Adipocyte (in vitro differentiated cells): ENCODE measurements around the gene COBLL1.

Source experiments
- DNase-seq: peaks from one replicate; pipeline ENCODE4 v3.0.0-alpha.2; 2015; ENCODE audit warnings: low read depth
- H3K27me3 ChIP-seq: replicated peaks from 2 replicates; pipeline ENCODE4 v1.7.0; 2013; ENCODE audit warnings: mild to moderate bottlenecking, low read length, moderate library complexity; ENCODE audit not compliant: control insufficient read depth, insufficient read depth
- H3K36me3 ChIP-seq: 2 replicates; pipeline ENCODE4 v1.7.0; 2013; ENCODE audit warnings: low read length, mild to moderate bottlenecking, moderate library complexity; ENCODE audit not compliant: control insufficient read depth, insufficient read depth, severe bottlenecking
- H3K4me1 ChIP-seq: 2 replicates; pipeline ENCODE4 v1.7.0; 2013; ENCODE audit warnings: mild to moderate bottlenecking, low read length, moderate library complexity; ENCODE audit not compliant: control insufficient read depth, insufficient read depth
- H3K4me3 ChIP-seq: 2 replicates; pipeline ENCODE4 v1.7.0; 2013; ENCODE audit warnings: mild to moderate bottlenecking, low read length, moderate library complexity
- H3K9ac ChIP-seq: 2 replicates; pipeline ENCODE4 v1.7.0; 2013; ENCODE audit warnings: mild to moderate bottlenecking, low read length, moderate library complexity
- H3K9me3 ChIP-seq: 2 replicates; pipeline ENCODE4 v1.7.0; 2013; ENCODE audit warnings: mild to moderate bottlenecking, low read length, moderate library complexity; ENCODE audit not compliant: control insufficient read depth

COBLL1 gene

DNA sequence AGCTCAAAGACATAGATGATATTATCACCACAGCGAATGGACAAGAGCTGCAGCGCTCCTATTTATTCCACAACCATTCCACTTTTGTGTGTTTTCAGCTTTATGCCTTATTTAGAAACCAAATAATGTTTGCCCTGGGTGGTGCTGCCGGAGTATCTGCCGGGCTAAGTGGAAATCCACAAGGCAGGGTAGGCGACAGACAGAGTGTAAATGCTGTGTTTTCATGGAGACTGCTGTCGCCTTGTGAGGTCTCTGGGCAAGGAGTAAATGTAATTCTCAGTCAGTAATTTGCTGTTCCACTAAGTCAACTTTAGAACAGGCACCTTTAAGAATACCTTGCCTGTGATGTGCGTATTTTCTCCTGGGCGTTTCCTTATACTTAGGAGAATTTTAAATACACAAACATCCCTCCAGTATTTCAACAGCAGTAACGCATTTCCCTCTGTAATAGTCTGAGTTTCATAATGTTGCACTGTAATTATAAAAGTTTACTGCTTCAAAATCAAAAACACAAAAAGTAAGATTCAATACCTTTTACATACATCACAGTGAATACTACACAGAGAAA, 60.9 kb downstream of the COBLL1 start:
- peaks cover 48% of the 10 kb centered on the region for H3K4me1 ChIP-seq
- no peak for DNase-seq
- H3K4me3 ChIP-seq: no peak overlapping the region
- H3K36me3 ChIP-seq: no peaks in the 10 kb centered on the region
- no peaks in the 10 kb centered on the region for H3K27me3 ChIP-seq
- no peak overlapping the region for H3K9ac ChIP-seq
- no peaks in the 10 kb centered on the region for H3K9me3 ChIP-seq

DNA sequence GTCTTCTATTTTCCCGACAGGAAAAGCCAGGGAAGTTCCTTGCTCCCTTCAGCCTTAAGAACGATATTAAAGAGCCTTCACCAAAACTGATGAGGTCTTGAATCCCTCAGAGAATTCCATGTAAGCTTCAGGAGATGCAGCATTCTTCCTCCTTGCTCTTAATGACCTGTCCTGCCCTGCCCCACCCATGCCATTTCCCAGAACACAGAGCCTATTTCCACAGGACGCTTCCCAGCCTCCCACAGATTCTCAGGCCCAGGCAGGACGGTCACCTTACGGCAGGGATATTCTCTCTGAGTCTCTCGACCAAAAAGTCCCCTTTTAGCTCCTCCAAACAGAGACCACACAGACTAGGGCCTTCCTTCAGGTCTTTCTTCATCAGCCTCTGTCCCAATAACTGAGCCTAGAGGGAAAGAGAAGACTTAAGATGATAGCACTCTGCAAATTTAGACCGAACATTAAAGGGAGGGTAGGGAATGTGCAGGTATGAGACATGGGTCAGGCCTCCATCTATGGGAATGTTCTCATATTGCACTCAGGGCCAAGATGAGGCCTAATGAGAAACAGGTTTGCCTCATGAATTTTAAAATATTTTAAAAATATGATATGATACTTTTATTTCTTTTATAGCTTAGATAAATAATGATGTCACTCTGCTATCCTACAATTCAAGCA, 62.1 kb downstream of the COBLL1 start:
- Histone ChIP-seq H3K36me3 (no peaks in the 10 kb centered on the region), H3K27me3 (no peaks in the 10 kb centered on the region), H3K4me1 (peaks cover 36% of the 10 kb centered on the region), H3K9ac (no peak overlapping the region), H3K4me3 (no peak overlapping the region), H3K9me3 (no peaks in the 10 kb centered on the region)
- no peak for DNase-seq

- no peaks in the 10 kb centered on the region for H3K9me3 ChIP-seq
- no peak overlapping the region for H3K9ac ChIP-seq
- H3K4me3 ChIP-seq: no peak overlapping the region
- no peak for DNase-seq
- peaks cover 30% of the 10 kb centered on the region for H3K4me1 ChIP-seq
- no peaks in the 10 kb centered on the region for H3K27me3 ChIP-seq
- H3K36me3 ChIP-seq: no peaks in the 10 kb centered on the region
These were observed 62.9 kb downstream of the COBLL1 start for GRCh38 chr2:164778723-164779122.

DNA sequence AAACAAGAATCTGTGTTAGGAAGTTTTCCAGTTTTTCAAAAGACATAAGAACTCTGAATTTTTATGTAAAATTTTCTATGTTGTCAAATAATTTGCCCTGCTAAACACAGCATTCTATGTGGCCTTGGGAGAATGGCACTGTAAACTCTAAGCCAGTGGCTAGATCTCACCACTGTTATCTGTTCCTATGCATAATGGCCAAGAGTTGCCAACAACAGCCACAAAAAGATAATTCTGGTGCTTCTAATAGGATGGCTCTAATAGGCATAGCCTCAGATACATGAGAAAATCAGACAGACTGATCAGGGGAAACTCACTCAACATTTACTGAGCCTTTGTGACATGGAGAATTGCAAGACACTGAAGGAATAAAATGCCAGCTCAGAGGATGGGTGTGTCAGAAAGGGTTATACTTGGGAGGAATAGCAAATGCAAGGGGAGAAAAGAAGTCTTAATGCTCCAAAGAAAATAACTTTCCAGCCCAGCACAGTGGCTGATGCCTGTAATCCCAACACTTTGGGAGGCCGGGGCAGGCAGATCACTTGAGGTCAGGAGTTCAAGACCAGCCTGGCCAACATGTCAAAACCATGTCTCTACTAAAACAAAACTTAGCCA, 63.7 kb downstream of the COBLL1 start:
- Histone ChIP-seq H3K36me3 (no peaks in the 10 kb centered on the region), H3K4me1 (peaks cover 22% of the 10 kb centered on the region), H3K27me3 (no peaks in the 10 kb centered on the region), H3K9me3 (no peaks in the 10 kb centered on the region), H3K9ac (no peak overlapping the region), H3K4me3 (no peak overlapping the region)
- DNase-seq: no peak

DNA sequence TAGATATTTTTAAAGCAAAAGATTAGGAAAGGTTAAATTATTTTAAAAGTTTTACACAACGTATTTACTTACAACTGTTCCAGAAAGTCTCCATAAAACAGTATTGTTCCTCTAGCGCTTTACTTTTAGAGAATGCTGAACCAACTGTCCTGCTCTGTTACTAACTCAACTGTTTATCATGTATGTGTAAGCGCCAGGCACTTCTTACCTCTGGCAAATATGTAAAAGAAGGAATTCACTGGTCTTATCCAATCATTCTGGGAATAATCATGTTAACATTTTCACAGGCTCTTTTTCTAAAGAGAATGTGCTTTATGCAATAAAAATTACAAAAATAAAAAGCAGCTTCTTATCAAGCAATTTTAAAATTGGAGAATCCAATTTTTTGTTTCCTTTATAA, 68.0 kb downstream of the COBLL1 start:
- H3K4me3 ChIP-seq: no peak overlapping the region

DNA sequence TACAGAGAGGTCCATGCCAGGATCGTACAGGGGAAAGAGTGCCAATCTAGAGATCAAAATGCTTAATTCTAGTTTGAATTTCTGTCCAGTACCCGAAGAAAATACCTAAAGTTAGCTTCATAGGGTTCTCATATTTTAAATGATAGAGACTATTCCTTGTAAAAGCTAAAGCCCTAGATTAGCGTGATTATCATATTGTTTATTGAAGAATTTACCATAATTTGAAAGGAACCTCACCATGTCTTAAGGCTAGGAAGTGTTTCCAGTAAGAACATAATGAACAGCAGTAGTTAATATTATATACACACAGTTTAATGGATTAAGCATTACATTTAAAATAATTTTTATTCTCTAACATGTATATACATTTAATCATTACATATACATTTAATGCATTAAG, 68.5 kb downstream of the COBLL1 start:
- no peak overlapping the region for H3K9ac ChIP-seq
- no peaks in the 10 kb centered on the region for H3K36me3 ChIP-seq
- no peak overlapping the region for H3K4me3 ChIP-seq
- no peaks in the 10 kb centered on the region for H3K4me1 ChIP-seq
- DNase-seq: no peak
- H3K9me3 ChIP-seq: no peaks in the 10 kb centered on the region
- H3K27me3 ChIP-seq: no peaks in the 10 kb centered on the region

More for the DNA sequence above, 68.0 kb downstream of the COBLL1 start:
- no peak overlapping the region for H3K9ac ChIP-seq
- no peak for DNase-seq
- no peaks in the 10 kb centered on the region for H3K36me3 ChIP-seq
- H3K27me3 ChIP-seq: no peaks in the 10 kb centered on the region
- H3K9me3 ChIP-seq: no peaks in the 10 kb centered on the region
- H3K4me1 ChIP-seq: no peaks in the 10 kb centered on the region

- no peaks in the 10 kb centered on the region for H3K4me1 ChIP-seq
- DNase-seq: no peak
- no peaks in the 10 kb centered on the region for H3K36me3 ChIP-seq
- H3K9ac ChIP-seq: no peak overlapping the region
- no peaks in the 10 kb centered on the region for H3K9me3 ChIP-seq
- H3K4me3 ChIP-seq: no peak overlapping the region
- no peaks in the 10 kb centered on the region for H3K27me3 ChIP-seq
These were observed 69.7 kb downstream of the COBLL1 start for GRCh38 chr2:164771897-164772296.

DNA sequence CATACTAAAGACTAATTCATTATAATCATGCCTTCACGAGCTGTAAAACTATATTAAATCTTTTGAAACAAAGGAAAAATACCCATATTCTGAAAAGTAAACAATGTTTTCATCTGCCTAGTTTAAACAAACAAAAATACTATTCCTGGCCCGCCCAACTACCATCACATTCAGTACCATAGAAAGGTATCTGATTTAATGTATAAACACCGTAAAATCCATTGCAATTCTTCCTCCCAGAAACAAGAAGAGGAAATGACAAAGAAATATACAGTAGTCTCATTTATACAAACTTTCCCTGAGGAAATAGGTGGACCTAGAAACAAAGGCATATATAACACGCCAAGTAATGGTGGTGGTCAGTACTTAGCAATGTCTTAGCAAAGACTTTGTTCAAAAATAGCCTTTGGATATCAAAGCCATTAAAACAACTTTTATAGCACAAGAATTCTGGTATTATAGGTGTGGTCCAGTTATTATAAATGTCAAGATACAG, 71.2 kb downstream of the COBLL1 start:
- H3K27me3 ChIP-seq: no peaks in the 10 kb centered on the region
- H3K4me3 ChIP-seq: no peak overlapping the region
- no peak overlapping the region for H3K9ac ChIP-seq
- H3K9me3 ChIP-seq: no peaks in the 10 kb centered on the region
- no peaks in the 10 kb centered on the region for H3K4me1 ChIP-seq
- no peak for DNase-seq
- no peaks in the 10 kb centered on the region for H3K36me3 ChIP-seq

- no peaks in the 10 kb centered on the region for H3K9me3 ChIP-seq
- DNase-seq: no peak
- no peak overlapping the region for H3K4me3 ChIP-seq
- H3K27me3 ChIP-seq: no peaks in the 10 kb centered on the region
- H3K9ac ChIP-seq: no peak overlapping the region
- peaks cover 5% of the 10 kb centered on the region for H3K4me1 ChIP-seq
- H3K36me3 ChIP-seq: no peaks in the 10 kb centered on the region
These were observed 74.7 kb downstream of the COBLL1 start for GRCh38 chr2:164766954-164767320.

DNA sequence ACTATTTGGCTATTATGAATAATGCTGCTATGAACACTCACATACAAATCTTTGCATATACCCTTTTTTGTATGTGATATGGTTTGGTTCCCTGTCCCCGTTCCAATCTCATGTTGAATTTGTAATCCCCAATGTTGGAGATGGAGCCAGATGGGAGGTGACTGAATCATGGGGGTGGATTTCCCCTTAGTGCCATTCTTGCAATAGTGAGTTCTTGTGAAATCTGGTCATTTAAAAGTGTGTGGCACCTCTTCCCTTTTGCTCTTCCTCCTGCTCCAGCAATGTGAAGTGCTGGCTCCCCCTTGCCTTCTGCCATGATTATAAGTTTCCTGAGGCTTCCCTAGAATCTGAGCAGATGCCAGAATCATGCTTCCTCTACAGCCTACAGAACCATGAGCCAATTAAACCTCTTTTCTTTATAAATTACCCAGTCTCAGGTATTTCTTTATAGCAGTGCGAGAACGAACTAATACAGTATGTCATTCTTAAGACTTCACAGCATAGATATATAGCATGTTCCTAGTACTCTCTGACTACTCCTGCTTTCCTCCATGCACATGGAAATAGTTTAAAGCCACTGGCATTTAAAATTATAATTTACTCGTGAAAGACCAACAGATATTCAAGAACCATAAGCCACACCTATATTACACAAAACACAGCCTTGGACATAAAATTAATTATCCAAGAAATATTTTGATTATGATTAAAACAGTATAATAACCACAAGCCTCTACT, 75.2 kb downstream of the COBLL1 start:
- no peaks in the 10 kb centered on the region for H3K36me3 ChIP-seq
- DNase-seq: no peak
- H3K9me3 ChIP-seq: no peaks in the 10 kb centered on the region
- H3K27me3 ChIP-seq: no peaks in the 10 kb centered on the region
- no peak overlapping the region for H3K9ac ChIP-seq
- peaks cover 5% of the 10 kb centered on the region for H3K4me1 ChIP-seq
- no peak overlapping the region for H3K4me3 ChIP-seq

GRCh38 chr2:164764996-164765395, 76.6 kb downstream of the COBLL1 start:
- Histone ChIP-seq H3K9ac (no peak overlapping the region), H3K27me3 (no peaks in the 10 kb centered on the region), H3K9me3 (no peaks in the 10 kb centered on the region), H3K36me3 (no peaks in the 10 kb centered on the region), H3K4me3 (no peak overlapping the region), H3K4me1 (peaks cover 8% of the 10 kb centered on the region)
- DNase-seq: no peak
